HepG2 (cell line): ENCODE measurements around the gene RNU6-1.

Experiments
- CBFB ChIP-seq: sonication (generic); formaldehyde crosslinking; IDR thresholded peaks from 2 replicates; pipeline ENCODE4 v1.4.0; 2020; ENCODE audit warnings: missing genetic modification reagents
- EZH2 ChIP-seq: conservative IDR thresholded peaks from 2 replicates; pipeline ENCODE4 v1.6.1; 2012; ENCODE audit warnings: mild to moderate bottlenecking, low read depth, low read length, moderate library complexity
- IRF2 ChIP-seq: IDR thresholded peaks from 2 replicates; pipeline ENCODE4 v1.6.1; 2018; ENCODE audit warnings: missing genetic modification reagents, missing compliant biosample characterization
- KDM6A ChIP-seq: IDR thresholded peaks from 2 replicates; pipeline ENCODE4 v1.6.1; 2016; ENCODE audit warnings: low read depth
- RNF2 ChIP-seq: fragments of 450-650 bp; conservative IDR thresholded peaks from 2 replicates; pipeline ENCODE4 v1.6.1; 2016; ENCODE audit warnings: low read depth
- YY1 ChIP-seq: IDR thresholded peaks from 2 replicates; pipeline ENCODE4 v1.6.1; 2011; ENCODE audit warnings: low read length, low read depth, moderate library complexity, mild to moderate bottlenecking; ENCODE audit not compliant: insufficient read depth, insufficient replicate concordance
- ZC3H4 ChIP-seq: sonication (generic); formaldehyde crosslinking; IDR thresholded peaks from 2 replicates; pipeline ENCODE4 v1.4.0; 2020; ENCODE audit warnings: missing genetic modification reagents, borderline replicate concordance
- ZNF274 ChIP-seq: sonication (generic); formaldehyde crosslinking; IDR thresholded peaks from 2 replicates; pipeline ENCODE4 v1.5.1; 2020; ENCODE audit warnings: mild to moderate bottlenecking, missing genetic modification reagents
- ZNF766 ChIP-seq: sonication (generic); formaldehyde crosslinking; IDR thresholded peaks from 2 replicates; pipeline ENCODE4 v1.5.0; 2020; ENCODE audit warnings: missing genetic modification reagents, borderline replicate concordance
- TF ChIP-seq, protein P1 (sequence below): sonication (generic); formaldehyde crosslinking; IDR thresholded peaks from 2 replicates; pipeline ENCODE4 v1.8.0; 2022; ENCODE audit warnings: missing genetic modification reagents, mild to moderate bottlenecking, moderate library complexity, borderline replicate concordance
- TF ChIP-seq, protein P2 (sequence below): sonication (generic); formaldehyde crosslinking; conservative IDR thresholded peaks from 2 replicates; pipeline ENCODE4 v1.4.0; 2020; ENCODE audit warnings: missing genetic modification reagents
- TF ChIP-seq, protein P3 (sequence below): sonication (generic); formaldehyde crosslinking; IDR thresholded peaks from 2 replicates; pipeline ENCODE4 v1.5.0; 2020; ENCODE audit warnings: mild to moderate bottlenecking, missing genetic modification reagents, moderate library complexity
- TF ChIP-seq, protein P4 (sequence below): sonication (generic); formaldehyde crosslinking; IDR thresholded peaks from 2 replicates; pipeline ENCODE4 v1.5.0; 2020; ENCODE audit warnings: missing genetic modification reagents
- TF ChIP-seq, protein P5 (sequence below): IDR thresholded peaks from 2 replicates; pipeline ENCODE4 v1.6.1; 2016; ENCODE audit warnings: low read depth, borderline replicate concordance

DNA sequence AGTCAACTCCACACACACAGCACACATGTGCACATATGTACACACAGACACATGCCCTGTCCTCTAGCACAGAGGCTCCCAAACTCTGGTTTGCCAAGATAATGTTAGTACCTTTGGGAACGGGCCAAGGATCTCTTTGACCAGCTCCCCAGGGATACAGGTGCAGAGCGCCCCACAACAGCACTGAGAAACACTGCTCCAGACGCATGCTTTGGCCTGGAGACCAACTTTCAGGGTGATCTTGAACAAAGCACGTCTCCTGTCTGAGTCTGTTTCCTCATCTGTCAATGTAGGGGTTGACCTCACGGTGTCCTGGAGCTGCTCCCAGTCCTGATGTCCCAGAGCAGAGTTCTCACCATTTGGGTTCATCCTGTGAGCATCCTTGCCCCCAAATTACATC lies 30.4 kb downstream of the RNU6-1 start:
- no peak for TF ChIP-seq YY1
- TF ChIP-seq, protein P1, sequence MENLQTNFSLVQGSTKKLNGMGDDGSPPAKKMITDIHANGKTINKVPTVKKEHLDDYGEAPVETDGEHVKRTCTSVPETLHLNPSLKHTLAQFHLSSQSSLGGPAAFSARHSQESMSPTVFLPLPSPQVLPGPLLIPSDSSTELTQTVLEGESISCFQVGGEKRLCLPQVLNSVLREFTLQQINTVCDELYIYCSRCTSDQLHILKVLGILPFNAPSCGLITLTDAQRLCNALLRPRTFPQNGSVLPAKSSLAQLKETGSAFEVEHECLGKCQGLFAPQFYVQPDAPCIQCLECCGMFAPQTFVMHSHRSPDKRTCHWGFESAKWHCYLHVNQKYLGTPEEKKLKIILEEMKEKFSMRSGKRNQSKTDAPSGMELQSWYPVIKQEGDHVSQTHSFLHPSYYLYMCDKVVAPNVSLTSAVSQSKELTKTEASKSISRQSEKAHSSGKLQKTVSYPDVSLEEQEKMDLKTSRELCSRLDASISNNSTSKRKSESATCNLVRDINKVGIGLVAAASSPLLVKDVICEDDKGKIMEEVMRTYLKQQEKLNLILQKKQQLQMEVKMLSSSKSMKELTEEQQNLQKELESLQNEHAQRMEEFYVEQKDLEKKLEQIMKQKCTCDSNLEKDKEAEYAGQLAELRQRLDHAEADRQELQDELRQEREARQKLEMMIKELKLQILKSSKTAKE (CRISPR knock-in tag): no peak
- TF ChIP-seq, protein P2, sequence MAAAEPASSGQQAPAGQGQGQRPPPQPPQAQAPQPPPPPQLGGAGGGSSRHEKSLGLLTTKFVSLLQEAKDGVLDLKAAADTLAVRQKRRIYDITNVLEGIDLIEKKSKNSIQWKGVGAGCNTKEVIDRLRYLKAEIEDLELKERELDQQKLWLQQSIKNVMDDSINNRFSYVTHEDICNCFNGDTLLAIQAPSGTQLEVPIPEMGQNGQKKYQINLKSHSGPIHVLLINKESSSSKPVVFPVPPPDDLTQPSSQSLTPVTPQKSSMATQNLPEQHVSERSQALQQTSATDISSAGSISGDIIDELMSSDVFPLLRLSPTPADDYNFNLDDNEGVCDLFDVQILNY (CRISPR knock-in tag): no peak
- no peak for TF ChIP-seq RNF2
- no peak for TF ChIP-seq ZNF274 (CRISPR knock-in tag)
- TF ChIP-seq, protein P3, sequence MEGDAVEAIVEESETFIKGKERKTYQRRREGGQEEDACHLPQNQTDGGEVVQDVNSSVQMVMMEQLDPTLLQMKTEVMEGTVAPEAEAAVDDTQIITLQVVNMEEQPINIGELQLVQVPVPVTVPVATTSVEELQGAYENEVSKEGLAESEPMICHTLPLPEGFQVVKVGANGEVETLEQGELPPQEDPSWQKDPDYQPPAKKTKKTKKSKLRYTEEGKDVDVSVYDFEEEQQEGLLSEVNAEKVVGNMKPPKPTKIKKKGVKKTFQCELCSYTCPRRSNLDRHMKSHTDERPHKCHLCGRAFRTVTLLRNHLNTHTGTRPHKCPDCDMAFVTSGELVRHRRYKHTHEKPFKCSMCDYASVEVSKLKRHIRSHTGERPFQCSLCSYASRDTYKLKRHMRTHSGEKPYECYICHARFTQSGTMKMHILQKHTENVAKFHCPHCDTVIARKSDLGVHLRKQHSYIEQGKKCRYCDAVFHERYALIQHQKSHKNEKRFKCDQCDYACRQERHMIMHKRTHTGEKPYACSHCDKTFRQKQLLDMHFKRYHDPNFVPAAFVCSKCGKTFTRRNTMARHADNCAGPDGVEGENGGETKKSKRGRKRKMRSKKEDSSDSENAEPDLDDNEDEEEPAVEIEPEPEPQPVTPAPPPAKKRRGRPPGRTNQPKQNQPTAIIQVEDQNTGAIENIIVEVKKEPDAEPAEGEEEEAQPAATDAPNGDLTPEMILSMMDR (CRISPR knock-in tag): no peak
- TF ChIP-seq ZC3H4 (CRISPR knock-in tag): no peak
- TF ChIP-seq, protein P4, sequence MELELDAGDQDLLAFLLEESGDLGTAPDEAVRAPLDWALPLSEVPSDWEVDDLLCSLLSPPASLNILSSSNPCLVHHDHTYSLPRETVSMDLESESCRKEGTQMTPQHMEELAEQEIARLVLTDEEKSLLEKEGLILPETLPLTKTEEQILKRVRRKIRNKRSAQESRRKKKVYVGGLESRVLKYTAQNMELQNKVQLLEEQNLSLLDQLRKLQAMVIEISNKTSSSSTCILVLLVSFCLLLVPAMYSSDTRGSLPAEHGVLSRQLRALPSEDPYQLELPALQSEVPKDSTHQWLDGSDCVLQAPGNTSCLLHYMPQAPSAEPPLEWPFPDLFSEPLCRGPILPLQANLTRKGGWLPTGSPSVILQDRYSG (CRISPR knock-in tag): no peak
- no peak for TF ChIP-seq CBFB (CRISPR knock-in tag)
- TF ChIP-seq ZNF766 (CRISPR knock-in tag): no peak
- TF ChIP-seq KDM6A (CRISPR knock-in tag): no peak
- TF ChIP-seq EZH2: no peak
- TF ChIP-seq, protein P5, sequence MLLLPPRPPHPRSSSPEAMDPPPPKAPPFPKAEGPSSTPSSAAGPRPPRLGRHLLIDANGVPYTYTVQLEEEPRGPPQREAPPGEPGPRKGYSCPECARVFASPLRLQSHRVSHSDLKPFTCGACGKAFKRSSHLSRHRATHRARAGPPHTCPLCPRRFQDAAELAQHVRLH: no peak
- TF ChIP-seq IRF2 (CRISPR knock-in tag): no peak
